ENCODE data around the gene AFG1L.

- TF ChIP-seq, protein P1, sequence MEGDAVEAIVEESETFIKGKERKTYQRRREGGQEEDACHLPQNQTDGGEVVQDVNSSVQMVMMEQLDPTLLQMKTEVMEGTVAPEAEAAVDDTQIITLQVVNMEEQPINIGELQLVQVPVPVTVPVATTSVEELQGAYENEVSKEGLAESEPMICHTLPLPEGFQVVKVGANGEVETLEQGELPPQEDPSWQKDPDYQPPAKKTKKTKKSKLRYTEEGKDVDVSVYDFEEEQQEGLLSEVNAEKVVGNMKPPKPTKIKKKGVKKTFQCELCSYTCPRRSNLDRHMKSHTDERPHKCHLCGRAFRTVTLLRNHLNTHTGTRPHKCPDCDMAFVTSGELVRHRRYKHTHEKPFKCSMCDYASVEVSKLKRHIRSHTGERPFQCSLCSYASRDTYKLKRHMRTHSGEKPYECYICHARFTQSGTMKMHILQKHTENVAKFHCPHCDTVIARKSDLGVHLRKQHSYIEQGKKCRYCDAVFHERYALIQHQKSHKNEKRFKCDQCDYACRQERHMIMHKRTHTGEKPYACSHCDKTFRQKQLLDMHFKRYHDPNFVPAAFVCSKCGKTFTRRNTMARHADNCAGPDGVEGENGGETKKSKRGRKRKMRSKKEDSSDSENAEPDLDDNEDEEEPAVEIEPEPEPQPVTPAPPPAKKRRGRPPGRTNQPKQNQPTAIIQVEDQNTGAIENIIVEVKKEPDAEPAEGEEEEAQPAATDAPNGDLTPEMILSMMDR (IDR thresholded peaks at IDR 0.05; ENCODE audit: low read depth, low read length): no peak
- no peak for TF ChIP-seq EZH2phosphoT487 (IDR thresholded peaks at IDR 0.05; ENCODE audit: low read depth)
Measured at GRCh38 chr6:108380876-108381275, 86.0 kb downstream of the AFG1L start.

Data from OCI-LY3 (cell line).